Thymus (tissue), 11 donors: ENCODE measurements around the gene SMARCA4. TPM values are rescaled to one million over a fixed set of nuclear protein-coding genes. Genes with fewer than 3 reads are reported as not detected.

Experiments used
- DNase-seq, 9 donors: peaks; one replicate each; pipeline ENCODE4 v3.0.0-alpha.2; 2013; ENCODE audit warnings: low spot score in 9 of 9, low read depth in 6 of 9, missing footprints in 1 of 9
- H3K27ac ChIP-seq, 2 donors: one replicate each; pipeline ENCODE4 v1.5.1; 2013; ENCODE audit warnings: control low read depth in 1 of 2, low read depth in 1 of 2, low read length in 1 of 2, mild to moderate bottlenecking in 1 of 2, moderate library complexity in 1 of 2
- H3K27me3 ChIP-seq, 2 donors: one replicate each; pipeline ENCODE4 v1.5.1; 2013; ENCODE audit warnings: low read length in 1 of 2; ENCODE audit not compliant: control insufficient read depth in 2 of 2, insufficient read depth in 1 of 2
- H3K36me3 ChIP-seq, 2 donors: one replicate each; pipeline ENCODE4 v1.5.1; 2013; ENCODE audit warnings: low read length in 1 of 2, mild to moderate bottlenecking in 1 of 2, moderate library complexity in 1 of 2; ENCODE audit not compliant: control insufficient read depth in 2 of 2, insufficient read depth in 2 of 2
- H3K4me1 ChIP-seq, 2 donors: one replicate each; pipeline ENCODE4 v1.5.1; 2013; ENCODE audit warnings: low read length in 2 of 2; ENCODE audit not compliant: control insufficient read depth in 2 of 2, insufficient read depth in 2 of 2
- H3K4me3 ChIP-seq, 2 donors: one replicate each; pipeline ENCODE4 v1.5.1; 2013; ENCODE audit warnings: low read length in 2 of 2, control low read depth in 1 of 2, mild to moderate bottlenecking in 1 of 2
- H3K9me3 ChIP-seq, 2 donors: one replicate each; pipeline ENCODE4 v1.5.1; 2013; ENCODE audit warnings: low read length in 1 of 2, mild to moderate bottlenecking in 1 of 2; ENCODE audit not compliant: control insufficient read depth in 2 of 2, insufficient read depth in 1 of 2
- WGBS: extraction: QIAGEN DNeasy Blood & Tissue Kit; methylation state at CpG from one replicate; pipeline ENCODE4 v1.1.7; 2013; 5-methylcytosine and 5-hydroxymethylcytosine counted together
- polyA plus RNA-seq: library from polyadenylated mRNA; stranded (reverse); fragments of 200-250 nt; gene quantifications from one replicate; pipeline ENCODE4 v1.2.3, GENCODE V29; 2013
- total RNA-seq: library from RNA; stranded (reverse); fragments of 120-200 nt; gene quantifications from one replicate; pipeline ENCODE4 v1.2.4, GENCODE V29; 2013
- donor health status: healthy.

Gene SMARCA4
- total and polyA plus RNA-seq, 2 donors = 76.6 to 88.0 TPM

DNA sequence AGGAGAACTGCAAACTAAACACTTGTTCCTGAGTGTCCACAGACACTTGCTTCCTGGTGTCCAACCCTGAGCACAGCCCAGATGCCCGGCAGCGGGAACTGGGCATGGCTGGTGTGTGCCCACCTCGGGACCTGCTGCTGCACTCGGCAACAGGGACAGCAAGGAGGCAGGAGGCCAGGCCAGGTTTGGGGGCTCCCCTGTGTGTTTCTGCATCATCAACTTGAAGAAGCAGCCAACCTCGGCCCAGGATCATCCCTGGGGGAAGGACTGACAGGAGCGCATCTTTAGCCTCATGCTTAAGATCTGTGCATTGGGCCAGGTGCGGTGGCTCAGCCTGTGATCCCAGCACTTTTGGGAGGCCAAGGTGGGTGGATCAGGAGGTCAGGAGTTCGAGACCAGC is 93.4 kb downstream of the SMARCA4 start:
- Histone ChIP-seq H3K4me3 (no peak overlapping the region), H3K9me3 (no peaks in the 10 kb centered on the region), H3K27me3 (no peaks in the 10 kb centered on the region), H3K27ac (no peak overlapping the region), H3K36me3 (peaks cover 69 to 83% of the 10 kb centered on the region in 2 donors), H3K4me1 (peaks cover 9 to 13% of the 10 kb centered on the region in 2 donors)
- DNase-seq = no peak
- 90% methylated on average over 8 of the region's 8 CpGs for WGBS

DNA sequence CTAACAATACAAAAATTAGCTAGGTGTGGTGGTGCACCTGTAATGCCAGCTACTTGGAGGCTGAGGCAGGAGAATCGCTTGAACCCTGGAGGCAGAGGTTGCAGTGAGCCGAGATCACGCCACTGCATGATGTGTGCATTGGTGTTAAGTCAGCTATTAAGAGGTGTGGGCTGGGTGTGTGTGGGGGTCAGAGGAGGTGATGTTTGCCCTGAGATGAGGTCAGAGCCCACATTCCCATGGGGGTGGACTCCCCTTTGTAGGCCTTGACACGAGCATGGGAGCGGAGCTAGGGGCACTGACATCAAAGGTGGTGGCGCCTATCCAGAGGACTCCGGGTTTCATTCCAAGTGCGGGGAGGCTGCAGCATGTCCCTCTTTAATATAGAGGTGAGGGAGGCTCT is 93.8 kb downstream of the SMARCA4 start:
- Histone ChIP-seq H3K9me3 (no peaks in the 10 kb centered on the region), H3K27ac (no peak overlapping the region), H3K36me3 (peaks cover 73 to 84% of the 10 kb centered on the region in 2 donors), H3K27me3 (no peaks in the 10 kb centered on the region), H3K4me1 (peaks cover 4 to 9% of the 10 kb centered on the region in 2 donors), H3K4me3 (no peak overlapping the region)
- WGBS = 96% methylated on average over 8 of the region's 8 CpGs
- DNase-seq = no peak

DNA sequence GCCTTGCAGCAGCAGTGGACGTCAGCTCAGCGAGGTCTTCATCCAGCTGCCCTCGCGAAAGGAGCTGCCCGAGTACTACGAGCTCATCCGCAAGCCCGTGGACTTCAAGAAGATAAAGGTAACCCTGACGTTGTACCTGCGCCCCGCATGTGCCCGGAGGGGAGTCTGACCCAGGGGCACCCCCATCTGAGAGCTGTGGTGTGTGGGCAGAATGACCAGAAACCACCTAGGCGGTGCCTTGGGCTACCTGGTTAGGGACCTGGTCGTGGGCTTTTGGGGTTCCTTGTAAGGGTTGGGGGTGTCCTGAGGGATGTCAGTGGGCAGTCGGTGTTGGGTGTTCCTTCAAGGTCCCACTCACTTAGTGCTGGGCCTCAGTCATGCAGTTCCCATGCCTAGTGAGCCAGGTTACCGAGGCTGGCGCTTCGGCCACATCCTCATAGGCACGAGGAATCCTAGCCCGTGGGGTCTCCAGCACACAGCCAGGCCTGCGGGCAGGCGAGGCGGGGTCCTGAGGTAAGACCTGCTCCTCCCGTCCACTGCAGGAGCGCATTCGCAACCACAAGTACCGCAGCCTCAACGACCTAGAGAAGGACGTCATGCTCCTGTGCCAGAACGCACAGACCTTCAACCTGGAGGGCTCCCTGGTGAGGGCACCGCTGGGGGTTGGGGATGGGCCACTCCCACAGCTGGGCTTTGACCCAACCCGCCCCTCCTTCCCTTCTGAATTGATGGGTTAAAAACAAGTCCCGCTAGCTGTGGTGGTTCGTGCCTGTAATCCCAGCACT is 97.6 kb downstream of the SMARCA4 start:
- peaks cover 74 to 86% of the 10 kb centered on the region in 2 donors for H3K36me3 ChIP-seq
- 98% methylated on average over 34 of the region's 34 CpGs for whole genome bisulfite sequencing
- H3K9me3 ChIP-seq = no peaks in the 10 kb centered on the region

DNA sequence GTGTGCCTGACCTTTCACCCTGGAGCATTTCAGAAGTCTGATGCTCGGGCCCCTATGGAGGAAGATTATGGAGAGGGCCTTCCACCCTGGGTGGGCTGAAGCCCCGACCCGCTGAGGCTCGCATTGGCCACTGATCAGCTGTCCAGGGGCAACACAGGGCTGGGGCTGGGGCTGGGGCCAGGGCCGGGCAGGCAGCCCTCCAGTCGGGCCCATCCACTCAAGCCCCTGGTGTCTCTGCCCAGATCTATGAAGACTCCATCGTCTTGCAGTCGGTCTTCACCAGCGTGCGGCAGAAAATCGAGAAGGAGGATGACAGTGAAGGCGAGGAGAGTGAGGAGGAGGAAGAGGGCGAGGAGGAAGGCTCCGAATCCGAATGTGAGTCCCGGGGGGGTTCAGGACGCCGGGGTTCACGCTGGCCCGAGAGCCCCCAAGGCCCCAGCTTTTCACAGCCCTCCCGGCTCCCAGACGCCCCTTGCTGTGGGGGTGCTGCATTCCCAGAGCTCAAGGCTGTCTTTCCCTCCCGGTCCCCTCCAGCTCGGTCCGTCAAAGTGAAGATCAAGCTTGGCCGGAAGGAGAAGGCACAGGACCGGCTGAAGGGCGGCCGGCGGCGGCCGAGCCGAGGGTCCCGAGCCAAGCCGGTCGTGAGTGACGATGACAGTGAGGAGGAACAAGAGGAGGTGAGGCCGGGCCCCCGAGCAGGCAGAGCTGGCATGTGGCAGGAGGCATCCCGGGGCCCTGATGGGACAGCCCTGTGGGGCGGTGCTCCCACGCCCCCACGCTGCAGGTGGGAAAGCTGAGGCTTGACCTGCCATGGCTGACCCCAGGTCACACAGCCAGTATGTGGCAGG is 98.9 kb downstream of the SMARCA4 start:
- no peak overlapping the region for H3K27ac ChIP-seq
- no peak for DNase-seq
- no peaks in the 10 kb centered on the region for H3K9me3 ChIP-seq
- H3K36me3 ChIP-seq = peaks cover 71 to 81% of the 10 kb centered on the region in 2 donors
- no peak overlapping the region for H3K4me3 ChIP-seq
- H3K4me1 ChIP-seq = no peaks in the 10 kb centered on the region
- H3K27me3 ChIP-seq = no peaks in the 10 kb centered on the region
- 99% methylated on average over 43 of the region's 43 CpGs for WGBS

More for the DNA sequence above, 97.6 kb downstream of the SMARCA4 start:
- no peak for DNase-seq
- H3K27me3 ChIP-seq = no peaks in the 10 kb centered on the region
- no peak overlapping the region for H3K4me3 ChIP-seq
- no peaks in the 10 kb centered on the region for H3K4me1 ChIP-seq
- H3K27ac ChIP-seq = no peak overlapping the region

GRCh38 chr19:11061952-11062351 is 101.1 kb downstream of the SMARCA4 start:
- peaks cover 70 to 80% of the 10 kb centered on the region in 2 donors for H3K36me3 ChIP-seq

DNA sequence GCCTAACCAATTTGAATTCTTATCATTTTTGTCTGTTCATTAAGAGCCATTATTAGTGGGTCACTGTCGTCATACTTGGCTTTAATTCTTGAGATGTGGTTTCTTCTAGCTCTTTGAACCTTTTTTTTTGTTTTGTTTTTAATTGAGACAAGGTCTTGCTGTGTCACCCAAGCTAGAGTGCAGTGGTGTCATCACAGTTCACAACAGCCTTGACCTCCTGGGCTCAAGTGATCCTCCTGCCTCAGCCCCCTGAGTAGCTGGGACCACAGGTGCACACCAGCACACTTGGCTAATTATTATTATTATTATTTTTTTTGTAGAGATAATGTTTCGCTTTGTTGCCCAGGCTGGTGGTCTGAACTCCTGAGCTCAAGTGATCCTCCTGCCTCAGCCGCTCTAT is 102.6 kb downstream of the SMARCA4 start:
- WGBS = 98% methylated on average over 3 of the region's 3 CpGs
- no peaks in the 10 kb centered on the region for H3K27me3 ChIP-seq
- no peak overlapping the region for H3K4me3 ChIP-seq
- H3K4me1 ChIP-seq = no peaks in the 10 kb centered on the region
- H3K36me3 ChIP-seq = peaks cover 68 to 80% of the 10 kb centered on the region in 2 donors
- peaks cover 1 to 6% of the 10 kb centered on the region in 2 donors for H3K9me3 ChIP-seq
- H3K27ac ChIP-seq = no peak overlapping the region
- DNase-seq = no peak

More at GRCh38 chr19:11061952-11062351, 101.1 kb downstream of the SMARCA4 start:
- Histone ChIP-seq H3K4me1 (no peaks in the 10 kb centered on the region), H3K27me3 (no peaks in the 10 kb centered on the region), H3K9me3 (no peaks in the 10 kb centered on the region), H3K27ac (no peak overlapping the region), H3K4me3 (no peak overlapping the region)
- no peak for DNase-seq
- WGBS = 97% methylated on average over 14 of the region's 14 CpGs

DNA sequence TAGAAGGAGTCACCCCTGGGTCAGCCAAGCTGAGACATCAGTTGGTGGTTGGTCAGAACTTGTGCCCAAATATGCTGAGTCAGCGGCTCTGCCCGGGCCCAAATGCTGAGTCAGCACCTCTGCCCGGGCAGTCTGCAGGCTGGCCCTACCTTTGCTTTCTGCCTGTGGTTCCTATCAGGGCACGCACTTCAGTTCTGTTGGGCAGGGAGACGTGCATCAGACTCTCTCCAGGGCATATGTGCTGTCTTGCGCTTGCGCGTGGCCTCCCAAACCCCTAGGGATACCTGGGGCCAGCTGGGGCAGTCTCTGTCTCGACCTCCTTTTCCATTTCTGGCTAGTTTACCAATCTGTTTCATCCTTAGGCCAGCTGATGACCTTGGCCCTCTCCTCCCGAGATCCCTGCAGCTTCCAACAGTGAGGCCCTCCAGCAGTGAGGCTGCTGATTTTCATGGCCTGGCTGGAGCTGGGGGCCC is 104.0 kb downstream of the SMARCA4 start:
- WGBS = 92% methylated on average over 10 of the region's 10 CpGs
- Histone ChIP-seq H3K4me1 (peaks cover 0 to 6% of the 10 kb centered on the region in 2 donors), H3K27me3 (no peaks in the 10 kb centered on the region), H3K4me3 (no peak overlapping the region), H3K27ac (no peak overlapping the region), H3K36me3 (peaks cover 56 to 66% of the 10 kb centered on the region in 2 donors), H3K9me3 (peaks cover 1 to 6% of the 10 kb centered on the region in 2 donors)
- no peak for DNase-seq

GRCh38 chr19:11066326-11066725 is 105.5 kb downstream of the SMARCA4 start:
- 97% methylated on average over 5 of the region's 5 CpGs for WGBS
- no peak for DNase-seq
- Histone ChIP-seq H3K27me3 (no peaks in the 10 kb centered on the region), H3K4me3 (no peak overlapping the region), H3K27ac (no peak overlapping the region), H3K36me3 (peaks cover 43 to 53% of the 10 kb centered on the region in 2 donors), H3K9me3 (peaks cover 1 to 6% of the 10 kb centered on the region in 2 donors), H3K4me1 (peaks cover 0 to 6% of the 10 kb centered on the region in 2 donors)
